Thymus (tissue), 11 donors: ENCODE measurements around the gene CDC73. TPM values are rescaled to one million over a fixed set of nuclear protein-coding genes. Genes with fewer than 3 reads are reported as not detected.
A peak's percentile ranks its signal among the peaks of the same experiment; 100 is the strongest.

Source experiments
- DNase-seq, 9 donors: peaks; one replicate each; pipeline ENCODE4 v3.0.0-alpha.2; 2013; ENCODE audit warnings: low spot score in 9 of 9, low read depth in 6 of 9, missing footprints in 1 of 9
- H3K27ac ChIP-seq, 2 donors: one replicate each; pipeline ENCODE4 v1.5.1; 2013; ENCODE audit warnings: control low read depth in 1 of 2, low read depth in 1 of 2, low read length in 1 of 2, mild to moderate bottlenecking in 1 of 2, moderate library complexity in 1 of 2
- H3K27me3 ChIP-seq, 2 donors: one replicate each; pipeline ENCODE4 v1.5.1; 2013; ENCODE audit warnings: low read length in 1 of 2; ENCODE audit not compliant: control insufficient read depth in 2 of 2, insufficient read depth in 1 of 2
- H3K36me3 ChIP-seq, 2 donors: one replicate each; pipeline ENCODE4 v1.5.1; 2013; ENCODE audit warnings: low read length in 1 of 2, mild to moderate bottlenecking in 1 of 2, moderate library complexity in 1 of 2; ENCODE audit not compliant: control insufficient read depth in 2 of 2, insufficient read depth in 2 of 2
- H3K4me1 ChIP-seq, 2 donors: one replicate each; pipeline ENCODE4 v1.5.1; 2013; ENCODE audit warnings: low read length in 2 of 2; ENCODE audit not compliant: control insufficient read depth in 2 of 2, insufficient read depth in 2 of 2
- H3K4me3 ChIP-seq, 2 donors: one replicate each; pipeline ENCODE4 v1.5.1; 2013; ENCODE audit warnings: low read length in 2 of 2, control low read depth in 1 of 2, mild to moderate bottlenecking in 1 of 2
- H3K9me3 ChIP-seq, 2 donors: one replicate each; pipeline ENCODE4 v1.5.1; 2013; ENCODE audit warnings: low read length in 1 of 2, mild to moderate bottlenecking in 1 of 2; ENCODE audit not compliant: control insufficient read depth in 2 of 2, insufficient read depth in 1 of 2
- WGBS: extraction: QIAGEN DNeasy Blood & Tissue Kit; methylation state at CpG from one replicate; pipeline ENCODE4 v1.1.7; 2013; 5-methylcytosine and 5-hydroxymethylcytosine counted together
- polyA plus RNA-seq: library from polyadenylated mRNA; stranded (reverse); fragments of 200-250 nt; gene quantifications from one replicate; pipeline ENCODE4 v1.2.3, GENCODE V29; 2013
- total RNA-seq: library from RNA; stranded (reverse); fragments of 120-200 nt; gene quantifications from one replicate; pipeline ENCODE4 v1.2.4, GENCODE V29; 2013
- donor health status: healthy.

The CDC73 gene
- total and polyA plus RNA-seq, 2 donors: 14.4 to 17.1 TPM

DNA sequence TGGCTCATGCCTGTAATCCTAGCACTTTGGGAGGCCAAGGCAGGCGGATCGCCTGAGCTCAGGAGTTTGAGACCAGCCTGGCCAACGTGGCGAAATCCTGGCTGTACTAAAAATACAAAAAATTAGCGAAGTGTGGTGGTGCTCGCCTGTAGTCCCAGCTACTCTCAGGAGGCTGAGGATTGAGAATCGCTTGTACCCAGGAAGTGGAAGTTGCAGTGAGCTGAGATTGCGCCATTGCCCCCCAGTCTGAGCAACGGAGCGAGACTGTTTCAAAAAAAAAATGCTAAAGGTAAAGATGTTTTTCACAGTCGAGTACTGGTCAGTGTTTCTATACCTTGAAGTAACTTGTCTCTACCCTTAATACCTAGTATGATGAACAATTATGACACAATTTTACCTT, 27.7 kb upstream of the CDC73 start:
- no peaks in the 10 kb centered on the region for H3K36me3 ChIP-seq

DNA sequence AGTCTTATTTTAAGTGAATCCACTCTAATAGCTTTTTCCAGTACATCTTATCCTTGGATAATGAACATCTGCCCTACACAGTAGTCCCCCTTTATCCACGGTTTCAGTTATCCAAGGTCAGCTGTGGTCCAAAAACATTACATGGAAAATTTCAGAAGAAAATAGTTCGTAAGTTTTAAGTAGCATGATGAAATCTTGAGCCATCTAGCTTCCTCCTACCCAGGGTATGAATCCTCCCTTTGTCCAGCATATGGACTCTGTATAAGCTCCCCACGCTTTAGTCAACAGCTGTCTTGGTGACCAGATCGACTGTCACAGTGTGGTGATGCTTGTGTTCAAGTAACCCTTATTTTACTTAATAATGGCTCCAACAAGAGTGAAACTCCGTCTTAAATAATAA, 19.2 kb upstream of the CDC73 start:
- Histone ChIP-seq H3K4me3 (no peak overlapping the region), H3K27ac (no peak overlapping the region), H3K36me3 (peaks cover 3 to 4% of the 10 kb centered on the region in 2 donors), H3K4me1 (peaks cover 6% of the 10 kb centered on the region in 2 donors), H3K27me3 (peaks cover 0 to 17% of the 10 kb centered on the region in 2 donors), H3K9me3 (no peaks in the 10 kb centered on the region)
- WGBS: 97% methylated on average over 5 of the region's 5 CpGs
- DNase-seq: no peak

More for the DNA sequence above, 27.7 kb upstream of the CDC73 start:
- no peak overlapping the region for H3K27ac ChIP-seq
- H3K27me3 ChIP-seq: no peaks in the 10 kb centered on the region
- H3K4me1 ChIP-seq: no peaks in the 10 kb centered on the region
- H3K4me3 ChIP-seq: no peak overlapping the region
- no peaks in the 10 kb centered on the region for H3K9me3 ChIP-seq
- no peak for DNase-seq
- WGBS: 99% methylated on average over 11 of the region's 11 CpGs

- Histone ChIP-seq H3K4me3 (peak overlapping the region; percentile 63 to 78), H3K9me3 (no peaks in the 10 kb centered on the region), H3K27me3 (peaks cover 0 to 17% of the 10 kb centered on the region in 2 donors), H3K36me3 (peaks cover 3 to 4% of the 10 kb centered on the region in 2 donors), H3K27ac (no peak overlapping the region), H3K4me1 (peaks cover 6% of the 10 kb centered on the region in 2 donors)
- 58% methylated on average over 9 of the region's 9 CpGs for whole genome bisulfite sequencing
- DNase-seq: no peak
Measured at GRCh38 chr1:193103759-193104501, 17.9 kb upstream of the CDC73 start.

DNA sequence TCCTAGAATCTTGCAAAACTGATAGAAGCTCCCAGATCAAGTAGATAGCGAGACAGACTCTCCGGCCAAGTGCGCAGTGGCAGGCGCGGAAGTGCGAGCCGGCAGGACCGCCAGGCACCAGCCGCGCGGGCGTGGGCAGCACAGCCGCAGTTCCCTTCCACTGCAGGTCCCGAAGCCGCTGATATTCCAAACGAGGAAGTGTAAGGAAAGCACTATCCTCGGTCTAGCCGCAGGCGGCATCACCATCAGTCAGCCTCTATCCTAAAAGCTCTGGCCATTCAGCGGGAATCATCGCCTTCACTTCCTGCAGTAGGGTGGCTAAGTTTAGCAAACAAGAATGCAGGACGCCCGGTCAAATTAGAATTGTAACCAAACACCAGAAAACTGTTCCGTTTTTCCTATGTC, 17.3 kb upstream of the CDC73 start:
- Histone ChIP-seq H3K4me3 (peak overlapping the region; percentile 63 to 78), H3K36me3 (peaks cover 1 to 3% of the 10 kb centered on the region in 2 donors), H3K9me3 (no peaks in the 10 kb centered on the region), H3K4me1 (peaks cover 6% of the 10 kb centered on the region in 2 donors), H3K27me3 (peaks cover 0 to 17% of the 10 kb centered on the region in 2 donors), H3K27ac (peak overlapping the region in 1 of 2 donors; percentile 14)
- under 1% methylated on average over 24 of the region's 24 CpGs for WGBS
- peak in 3 of 9 donors; percentile 9 to 57 (median 16) for DNase-seq

GRCh38 chr1:193104907-193105820, 16.7 kb upstream of the CDC73 start, which contains the start of gene GLRX2:
Gene GLRX2 (minus strand): TSS chr1:193105414. CDS start chr1:193105382, 32 bp downstream.
- Histone ChIP-seq H3K9me3 (no peaks in the 10 kb centered on the region), H3K27ac (peak within 1 kb of the TSS; percentile 14 to 88), H3K4me1 (peaks cover 6% of the 10 kb centered on the region in 2 donors), H3K27me3 (peaks cover 0 to 17% of the 10 kb centered on the region in 2 donors), H3K4me3 (peak within 1 kb of the TSS; percentile 63 to 78), H3K36me3 (no peaks in the 10 kb centered on the region)
- WGBS: under 1% methylated on average over 73 of the region's 73 CpGs
- peak in 4 of 9 donors; percentile 25 to 66 (median 34) for DNase-seq

DNA sequence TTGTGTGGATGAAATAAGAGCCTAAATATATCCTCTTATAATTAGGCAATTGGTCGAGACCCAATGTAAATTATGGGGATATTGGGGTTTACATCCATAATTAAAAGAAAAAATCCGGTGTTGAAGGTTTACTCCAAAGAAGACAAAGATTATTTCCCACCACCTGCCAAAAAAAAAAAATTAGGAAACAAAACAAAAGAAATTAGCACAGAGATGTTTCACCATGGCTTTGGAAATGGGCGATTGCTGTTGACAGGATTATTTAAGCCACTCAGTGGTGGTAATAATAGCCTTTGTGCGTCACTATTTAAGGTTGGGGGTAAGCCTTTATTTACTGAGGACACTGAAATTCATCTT, 16.0 kb upstream of the CDC73 start:
- peaks cover 6% of the 10 kb centered on the region in 2 donors for H3K4me1 ChIP-seq
- no peak for DNase-seq
- H3K27me3 ChIP-seq: peaks cover 0 to 17% of the 10 kb centered on the region in 2 donors
- no peaks in the 10 kb centered on the region for H3K9me3 ChIP-seq
- no peaks in the 10 kb centered on the region for H3K36me3 ChIP-seq
- no peak overlapping the region for H3K27ac ChIP-seq
- H3K4me3 ChIP-seq: peak overlapping the region; percentile 63 to 78
- 63% methylated on average over 4 of the region's 4 CpGs for WGBS

DNA sequence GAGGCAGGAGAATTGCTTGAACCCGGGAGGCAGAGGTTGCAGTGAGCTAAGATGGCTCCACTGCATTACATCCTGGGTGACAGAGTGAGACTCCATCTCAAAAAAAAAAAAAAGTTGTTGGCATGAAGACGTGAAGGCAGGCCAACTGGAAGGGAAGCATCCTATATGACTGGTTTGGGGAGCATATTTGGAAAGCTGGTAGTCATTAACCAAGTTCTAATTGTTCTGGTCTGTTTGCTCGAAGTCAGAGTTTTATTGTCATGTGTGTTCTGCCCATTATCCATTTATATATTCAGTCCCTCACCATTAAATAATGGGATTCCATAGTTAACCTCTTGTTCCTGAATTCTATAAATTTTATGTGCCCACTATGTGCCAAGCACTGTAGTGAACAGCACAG, 13.4 kb upstream of the CDC73 start:
- Histone ChIP-seq H3K27me3 (peaks cover 0 to 17% of the 10 kb centered on the region in 2 donors), H3K27ac (no peak overlapping the region), H3K4me3 (no peak overlapping the region), H3K36me3 (no peaks in the 10 kb centered on the region), H3K4me1 (peaks cover 6% of the 10 kb centered on the region in 2 donors), H3K9me3 (no peaks in the 10 kb centered on the region)
- DNase-seq: no peak
- WGBS: 94% methylated on average over 3 of the region's 3 CpGs

DNA sequence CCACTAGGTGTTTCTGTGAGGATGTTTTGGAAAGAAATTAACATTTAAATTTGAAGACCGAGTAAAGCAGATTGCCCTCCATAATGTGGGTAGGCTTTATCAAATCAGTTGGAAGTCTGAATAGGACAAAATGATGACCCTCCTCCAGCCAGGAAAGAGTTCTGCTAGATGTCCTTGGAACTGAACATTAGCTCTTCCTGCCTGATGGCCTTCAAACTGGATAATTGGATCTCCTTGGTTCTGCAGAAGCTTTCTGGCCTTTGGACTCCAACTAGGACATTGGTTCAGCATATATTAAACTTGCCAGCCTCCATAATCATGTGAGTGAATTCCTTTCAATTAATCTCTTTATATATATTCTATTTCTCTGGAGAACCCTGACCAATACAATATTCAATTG, 12.2 kb upstream of the CDC73 start:
- no peak overlapping the region for H3K27ac ChIP-seq
- H3K4me1 ChIP-seq: no peaks in the 10 kb centered on the region
- H3K36me3 ChIP-seq: no peaks in the 10 kb centered on the region
- peaks cover 0 to 10% of the 10 kb centered on the region in 2 donors for H3K27me3 ChIP-seq
- no peak overlapping the region for H3K4me3 ChIP-seq
- WGBS: 97% methylated on average over 1 of the region's 1 CpG
- H3K9me3 ChIP-seq: no peaks in the 10 kb centered on the region
- DNase-seq: no peak

- Histone ChIP-seq H3K27ac (no peak overlapping the region), H3K36me3 (no peaks in the 10 kb centered on the region), H3K4me1 (no peaks in the 10 kb centered on the region), H3K27me3 (peaks cover 0 to 4% of the 10 kb centered on the region in 2 donors), H3K9me3 (no peaks in the 10 kb centered on the region), H3K4me3 (no peak overlapping the region)
- DNase-seq: no peak
- 97% methylated on average over 1 of the region's 1 CpG for WGBS
Measured at GRCh38 chr1:193110246-193110645, 11.6 kb upstream of the CDC73 start.
